Hippocampal formation (tissue), 2 donors: ENCODE results near the gene CREBRF.
"Not testable (repeated sequence)": the region's sequence is repeated elsewhere in the genome, so short reads cannot be mapped to it uniquely, and the experiment has no call there.

Experiments
- DNase-seq, 2 donors: peaks; one replicate each; lab custom pipeline; 2025; lab: John Stamatoyannopoulos, UW

Gene CREBRF

GRCh38 chr5:173154619-173155018, 98.5 kb downstream of the CREBRF start:
- DNase-seq: not testable (repeated sequence)

GRCh38 chr5:173155912-173156311, 99.8 kb downstream of the CREBRF start:
- peak; percentile 42 to 49 for DNase-seq

- no peak for DNase-seq
Observed at GRCh38 chr5:173158366-173158765, 102.2 kb downstream of the CREBRF start.

- DNase-seq: no peak
Observed at GRCh38 chr5:173159256-173159655, 103.1 kb downstream of the CREBRF start.

- DNase-seq: no peak
Observed at GRCh38 chr5:173161148-173161547, 105.0 kb downstream of the CREBRF start.

- DNase-seq: no peak
Observed at GRCh38 chr5:173163219-173163618, 107.1 kb downstream of the CREBRF start.

GRCh38 chr5:173165177-173166016, 109.2 kb downstream of the CREBRF start:
- no peak for DNase-seq

GRCh38 chr5:173172166-173172565, 116.0 kb downstream of the CREBRF start:
- DNase-seq: no peak

- DNase-seq: no peak
Observed at GRCh38 chr5:173175523-173175922, 119.4 kb downstream of the CREBRF start.

- DNase-seq: no peak
Observed at GRCh38 chr5:173178369-173178910, 122.3 kb downstream of the CREBRF start.

- DNase-seq: no peak
Observed at GRCh38 chr5:173180331-173180730, 124.2 kb downstream of the CREBRF start.

- DNase-seq: no peak
Observed at GRCh38 chr5:173187054-173187743, 131.0 kb downstream of the CREBRF start.

- no peak for DNase-seq
Observed at GRCh38 chr5:173188280-173188679, 132.1 kb downstream of the CREBRF start.
